Activated CD8-positive, alpha-beta memory T cell treated with anti-CD3 and anti-CD28 coated beads for 1 hour (primary cell): ENCODE results near the gene C10orf62.
"Not testable (repeated sequence)": the region's sequence is repeated elsewhere in the genome, so short reads cannot be mapped to it uniquely, and the experiment has no call there.

Source experiments
- DNase-seq, 2 donors: peaks; one replicate each; pipeline ENCODE4 v3.0.0-alpha.2; 2020; ENCODE audit warnings: low read depth in 1 of 2; ENCODE audit errors: extremely low read depth in 1 of 2

C10orf62 gene

DNA sequence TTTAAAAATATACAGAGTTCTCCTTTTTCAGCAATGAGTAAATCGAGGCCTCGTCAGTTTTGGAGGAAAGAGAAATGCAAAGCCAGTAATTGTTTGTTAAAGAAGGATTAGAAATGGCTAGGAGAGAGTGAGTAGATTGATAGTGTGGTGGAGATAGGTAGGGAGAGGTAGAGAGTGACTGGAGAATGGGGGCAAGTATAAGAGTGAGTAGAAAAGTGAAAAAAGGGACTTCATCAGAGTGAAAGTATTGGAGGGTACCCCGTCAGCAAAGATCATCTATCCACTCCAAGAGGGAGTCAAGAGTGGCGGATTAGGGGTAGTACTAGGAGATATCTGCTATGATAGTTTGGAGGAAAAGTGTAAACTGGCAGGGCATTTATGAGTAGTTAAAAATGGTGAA is 26.2 kb upstream of the C10orf62 start:
- DNase-seq, result no peak

DNA sequence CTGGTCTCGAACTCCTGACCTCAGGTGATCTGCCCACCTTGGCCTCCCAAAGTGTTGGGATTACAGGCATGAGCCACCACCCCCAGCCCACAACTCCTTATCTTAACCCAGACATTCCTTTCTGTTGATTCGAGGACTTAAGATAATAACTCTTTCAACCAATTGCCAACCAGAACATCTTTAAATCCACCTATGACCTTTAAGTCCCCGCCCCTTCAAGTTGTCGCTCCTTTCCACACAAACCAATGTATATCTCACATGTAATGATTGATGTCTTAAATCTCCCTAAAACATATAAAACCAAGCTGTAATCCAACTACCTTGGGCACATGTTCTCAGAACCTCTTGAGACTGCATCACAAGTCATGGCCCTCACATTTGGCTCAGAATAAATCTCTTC is 24.7 kb upstream of the C10orf62 start:
- no peak for DNase-seq

DNA sequence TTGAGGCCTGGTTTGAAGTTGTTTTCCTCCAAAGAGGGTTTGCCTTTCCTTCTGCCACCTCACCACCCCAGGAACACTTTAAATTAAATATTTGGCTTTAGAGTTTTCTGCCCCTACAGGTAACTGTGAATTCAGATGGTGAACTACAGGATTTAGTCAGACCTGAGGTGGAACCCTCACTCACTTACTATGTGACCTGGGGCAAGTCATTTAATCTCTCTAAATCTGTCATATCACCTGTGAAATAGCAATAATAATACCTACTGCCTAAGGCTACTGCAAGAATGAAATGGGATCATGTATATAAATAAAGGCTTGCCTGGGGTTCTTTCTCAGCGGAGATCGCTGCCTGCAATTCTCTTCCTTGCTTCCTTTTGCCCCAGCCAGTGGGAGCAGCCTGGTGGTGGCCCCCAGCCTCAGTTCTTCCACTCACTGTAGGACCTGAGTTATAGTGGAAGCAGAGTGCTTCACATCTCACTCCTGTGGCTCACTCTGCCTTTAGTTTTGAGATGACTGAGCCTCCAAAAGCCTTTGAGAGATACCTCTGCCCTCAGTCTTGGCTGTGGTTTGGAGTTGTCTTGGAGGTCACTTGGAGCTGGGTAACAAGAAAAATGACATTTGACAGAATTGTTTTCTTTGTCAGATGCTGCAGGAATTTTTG is 23.1 kb upstream of the C10orf62 start:
- DNase-seq, result no peak

DNA sequence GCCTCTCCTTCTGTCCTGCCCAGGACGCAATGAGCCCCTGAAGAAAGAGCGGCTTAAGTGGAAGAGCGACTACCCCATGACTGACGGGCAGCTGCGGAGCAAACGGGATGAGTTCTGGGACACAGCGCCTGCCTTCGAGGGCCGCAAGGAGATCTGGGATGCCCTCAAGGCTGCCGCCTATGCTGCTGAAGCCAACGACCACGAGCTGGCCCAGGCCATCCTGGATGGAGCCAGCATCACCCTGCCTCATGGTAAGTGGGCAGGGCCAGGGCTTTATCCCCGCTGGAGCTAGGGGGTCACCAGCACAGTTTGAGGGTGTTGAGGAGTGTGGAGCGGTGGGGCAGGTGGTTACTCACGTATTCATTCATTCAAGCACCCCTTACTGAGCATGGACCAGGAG is 21.6 kb upstream of the C10orf62 start:
- no peak for DNase-seq

DNA sequence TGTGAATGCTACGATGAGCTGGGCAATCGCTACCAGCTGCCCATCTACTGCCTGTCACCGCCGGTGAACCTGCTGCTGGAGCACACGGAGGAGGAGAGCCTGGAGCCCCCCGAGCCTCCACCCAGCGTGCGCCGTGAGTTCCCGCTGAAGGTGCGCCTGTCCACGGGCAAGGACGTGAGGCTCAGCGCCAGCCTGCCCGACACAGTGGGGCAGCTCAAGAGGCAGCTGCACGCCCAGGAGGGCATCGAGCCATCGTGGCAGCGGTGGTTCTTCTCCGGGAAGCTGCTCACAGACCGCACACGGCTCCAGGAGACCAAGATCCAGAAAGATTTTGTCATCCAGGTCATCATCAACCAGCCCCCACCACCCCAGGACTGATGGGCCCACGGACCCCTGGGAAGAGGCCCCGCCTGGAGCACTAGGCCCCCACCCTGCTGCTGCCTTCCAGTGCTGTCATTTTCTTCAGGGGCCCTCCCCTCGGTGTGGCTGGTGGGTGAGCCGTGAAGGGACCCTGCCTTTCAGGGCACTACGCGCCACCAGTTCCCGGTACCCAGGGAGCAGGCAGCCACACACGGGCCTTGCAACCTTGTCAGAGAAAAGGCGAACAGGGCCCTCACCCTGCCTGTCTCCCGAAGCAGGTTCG is 19.3 kb upstream of the C10orf62 start:
- DNase-seq, result no peak

DNA sequence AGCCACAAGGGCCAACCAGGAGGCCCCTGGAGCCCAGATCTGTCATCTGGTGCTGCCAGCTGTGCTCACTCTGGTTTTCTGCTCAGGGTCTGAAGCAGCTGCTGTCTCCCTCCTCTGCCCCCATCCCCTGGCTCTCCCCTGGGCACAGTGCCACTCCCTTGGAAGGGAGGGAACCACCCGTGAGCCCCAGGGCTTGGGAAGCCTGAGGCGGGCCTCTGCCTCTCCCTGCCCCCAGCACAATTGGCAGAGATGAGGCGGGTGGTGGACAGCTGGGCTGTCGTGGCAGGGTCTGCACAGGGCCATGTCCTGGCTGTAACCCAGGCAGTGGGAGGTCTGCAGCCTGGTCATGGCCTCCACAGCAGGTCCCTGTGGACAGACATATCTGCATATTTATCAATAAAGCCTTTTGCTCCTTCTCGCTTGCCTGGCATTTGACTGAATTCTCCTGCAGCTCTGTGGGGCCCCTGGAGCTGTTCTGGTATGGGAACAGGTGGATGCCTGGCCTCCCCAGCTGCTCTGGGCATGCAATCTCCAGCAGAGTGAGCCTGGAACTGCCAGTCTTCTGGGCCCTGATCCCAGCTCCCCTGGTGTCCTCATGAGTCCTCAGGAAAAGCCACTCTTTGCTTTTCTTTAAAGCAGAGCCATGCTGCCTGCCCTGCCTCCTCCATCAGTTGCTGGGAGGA is 18.6 kb upstream of the C10orf62 start:
- DNase-seq, result no peak

DNA sequence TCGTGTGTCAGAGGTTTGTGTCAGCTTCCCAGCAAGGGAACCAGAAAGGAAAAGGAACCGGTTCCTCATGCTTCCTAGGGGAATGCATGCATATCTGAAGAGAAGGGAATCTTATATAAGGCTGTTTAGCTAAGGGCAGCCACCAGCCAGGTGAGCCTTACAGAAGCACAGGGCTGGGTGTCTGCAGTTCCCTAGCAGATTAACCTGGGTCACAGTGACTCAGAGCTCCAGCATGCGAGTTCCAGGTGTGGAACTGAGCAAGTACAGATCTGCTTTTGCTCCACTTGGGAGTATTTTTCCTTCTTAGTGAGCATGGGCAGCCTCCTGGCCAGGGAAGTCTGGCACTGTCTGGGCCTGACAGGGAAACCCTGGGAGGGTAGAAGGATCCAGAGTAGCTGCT is 17.9 kb upstream of the C10orf62 start:
- DNase-seq, result no peak

DNA sequence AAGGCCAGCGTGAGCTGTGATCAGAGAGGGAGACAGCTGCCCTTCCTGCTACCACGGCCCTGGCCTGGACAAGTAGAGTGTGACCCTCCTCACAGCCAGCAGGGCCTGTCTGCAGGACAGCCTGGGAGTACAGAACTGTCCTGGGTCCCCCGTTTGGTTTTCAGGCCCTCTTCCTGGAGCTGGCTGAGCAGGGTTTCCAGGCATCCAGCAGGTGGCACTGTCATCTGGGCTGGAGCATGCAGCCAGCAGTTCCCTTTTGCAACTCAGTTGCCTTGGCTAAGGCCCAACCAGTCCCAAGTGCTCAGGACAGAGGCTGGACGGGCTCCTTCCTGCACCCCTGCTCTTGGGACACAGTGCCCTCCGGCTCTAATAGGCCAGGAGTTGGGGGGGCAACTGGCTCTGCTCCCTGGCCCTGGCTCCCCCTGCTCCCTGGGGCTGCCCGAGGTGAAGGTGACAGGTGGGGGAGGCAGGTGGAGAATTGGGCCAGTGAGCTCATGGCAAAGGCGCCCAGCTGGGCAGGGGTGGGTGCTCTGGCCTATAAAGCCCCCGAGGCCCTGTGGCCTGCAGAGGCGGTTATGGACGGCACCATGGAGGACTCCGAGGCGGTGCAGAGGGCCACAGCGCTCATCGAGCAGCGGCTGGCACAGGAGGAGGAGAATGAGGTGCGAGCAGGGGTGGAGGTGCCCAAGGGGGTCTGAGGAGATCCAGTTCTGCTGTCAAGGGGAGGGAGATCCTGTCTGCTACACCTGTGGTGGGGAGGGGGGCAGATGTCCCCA is 17.1 kb upstream of the C10orf62 start, which contains the start of gene ANKRD2:
ANKRD2 (plus strand) TSS at position 566 of the 776 bp plus-strand sequence; CDS start at position 576, 10 bp downstream.
- DNase-seq, result peak in 1 of 2 donors; percentile 28

DNA sequence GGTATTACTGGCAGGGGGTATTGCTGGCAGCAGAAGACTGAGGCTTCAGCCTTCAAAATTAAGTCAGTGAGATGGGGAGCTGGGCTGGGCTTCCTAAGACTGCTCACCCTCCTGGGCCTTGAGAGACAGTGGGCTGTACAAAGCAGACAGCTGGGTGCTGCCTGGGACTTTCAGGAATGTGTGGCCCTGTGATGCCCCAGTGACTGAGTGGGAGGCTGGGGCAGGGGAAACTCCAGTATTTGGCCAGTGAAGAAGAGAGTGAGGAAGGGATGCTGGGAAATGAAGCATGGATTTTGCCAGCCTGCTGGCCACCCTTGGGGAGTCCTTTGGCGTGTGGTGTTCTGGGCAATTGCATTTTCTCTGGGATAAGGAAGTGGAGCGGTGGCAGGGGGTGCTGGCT is 16.5 kb upstream of the C10orf62 start:
- DNase-seq, result no peak

DNA sequence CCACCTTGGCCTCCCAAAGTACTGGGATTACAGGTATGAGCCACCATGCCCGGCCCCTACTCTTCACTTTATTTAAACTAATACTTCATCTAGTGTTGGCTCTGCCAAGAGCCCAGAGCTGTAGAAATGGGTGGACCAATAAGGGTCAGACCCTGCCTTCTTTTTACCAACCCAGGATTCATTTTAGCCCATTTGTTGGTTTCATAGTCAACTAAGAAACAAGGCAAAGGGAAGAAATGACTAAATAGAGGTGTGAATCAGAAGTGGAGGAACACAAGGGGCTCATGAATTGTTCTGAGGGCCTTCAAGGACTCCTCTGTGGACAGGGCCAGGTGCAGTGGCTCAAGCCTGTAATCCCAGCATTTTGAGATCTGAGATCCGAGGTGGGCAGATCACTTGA is 15.8 kb upstream of the C10orf62 start:
- DNase-seq, result no peak

DNA sequence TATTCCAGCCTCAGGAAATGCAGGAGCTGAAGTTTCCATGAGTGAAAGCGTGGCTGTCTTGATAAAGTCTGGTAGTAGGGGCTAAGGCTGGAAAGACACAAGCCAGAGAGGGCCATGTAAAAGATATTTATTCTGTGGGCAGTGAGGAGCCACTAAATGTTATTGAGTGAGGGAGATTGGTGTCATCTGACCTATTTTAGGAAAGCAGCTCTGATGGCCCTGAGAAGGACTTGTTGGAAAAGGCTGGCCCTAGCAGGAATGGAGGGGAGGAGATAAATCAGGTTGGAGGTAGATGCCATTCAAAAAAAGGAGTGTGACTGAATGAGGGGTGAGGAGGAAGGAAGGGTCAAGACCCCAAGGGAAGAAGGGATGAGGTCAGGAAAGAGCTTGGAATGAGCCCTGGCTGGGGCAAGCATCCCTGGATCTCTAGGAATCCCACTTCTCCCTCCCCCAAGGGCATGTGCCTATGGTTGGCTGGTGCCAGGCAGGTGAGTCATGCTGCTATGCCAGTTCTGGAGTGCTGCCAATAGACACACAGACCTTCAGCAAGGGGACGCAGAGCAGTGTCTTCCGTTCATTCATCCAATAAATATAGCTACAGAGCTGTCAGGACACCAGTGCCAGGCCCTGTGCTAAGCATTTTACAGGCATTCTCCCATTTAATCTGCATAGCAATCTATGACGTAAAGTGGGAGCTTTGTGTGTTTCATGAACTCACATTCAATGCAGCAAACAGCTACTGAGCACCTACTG is 15.0 kb upstream of the C10orf62 start:
- DNase-seq, result no peak

DNA sequence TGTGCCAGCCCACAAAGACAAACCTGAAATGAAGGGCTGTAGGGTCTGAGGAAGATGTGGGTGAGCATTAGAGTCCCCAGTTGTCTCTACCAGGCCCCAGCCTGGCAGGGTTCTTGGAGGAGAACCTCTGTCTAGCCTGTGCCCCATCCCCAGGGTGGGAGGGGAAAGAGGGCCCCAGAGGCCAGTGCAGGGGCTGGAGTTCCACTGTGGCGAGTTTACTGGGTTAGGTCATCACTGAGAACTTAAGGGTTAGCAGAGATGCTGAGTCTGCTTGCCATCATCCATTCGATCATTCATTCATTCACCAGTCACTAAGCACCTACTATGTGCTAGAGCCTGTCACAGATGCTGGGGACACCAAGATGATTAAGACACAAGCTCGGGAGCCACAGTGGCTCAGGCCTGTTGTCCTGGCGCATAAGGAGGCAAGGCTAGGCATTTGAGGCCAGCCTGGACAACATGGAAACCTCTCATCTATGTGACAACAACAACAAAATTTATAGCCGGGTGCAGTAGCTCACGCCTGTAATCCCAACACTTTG is 14.3 kb upstream of the C10orf62 start:
- no peak for DNase-seq

DNA sequence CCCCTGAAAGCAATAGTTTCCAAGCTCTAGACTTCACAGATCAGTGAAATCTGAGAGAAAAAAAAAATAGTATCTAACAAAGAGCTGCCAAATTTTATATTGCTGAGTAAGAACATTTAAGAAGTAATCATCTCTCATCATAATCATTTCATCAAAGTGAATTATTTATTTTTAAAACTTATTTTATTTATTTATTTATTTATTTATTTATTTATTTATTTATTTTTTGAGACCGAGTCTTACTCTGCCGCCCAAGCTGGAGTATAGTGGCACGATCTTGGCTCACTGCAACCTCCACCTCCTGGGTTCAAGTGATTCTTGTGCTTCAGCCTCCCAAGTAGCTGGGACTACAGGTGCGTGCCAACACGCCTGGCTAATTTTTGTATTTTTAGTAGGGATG is 13.0 kb upstream of the C10orf62 start:
- not testable (repeated sequence) for DNase-seq

DNA sequence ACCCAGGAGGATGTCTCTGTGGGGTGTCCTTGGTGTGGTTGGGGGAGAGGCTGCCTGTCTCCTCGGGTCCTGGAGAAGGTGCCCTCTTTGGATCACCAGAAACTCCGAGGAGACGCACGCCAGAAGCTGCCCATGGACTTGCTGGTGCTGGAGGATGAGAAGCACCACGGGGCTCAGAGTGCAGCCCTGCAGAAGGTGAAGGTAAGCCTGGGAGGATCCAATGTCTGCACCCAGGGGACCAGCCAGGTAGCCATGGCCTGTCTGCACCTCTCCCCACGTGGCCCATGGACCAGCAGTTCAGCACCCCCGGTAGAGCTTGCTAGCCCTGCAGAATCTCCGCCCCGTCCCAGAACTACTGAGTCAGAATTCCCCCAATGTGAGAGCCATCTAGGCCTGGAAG is 11.8 kb upstream of the C10orf62 start:
- no peak for DNase-seq

DNA sequence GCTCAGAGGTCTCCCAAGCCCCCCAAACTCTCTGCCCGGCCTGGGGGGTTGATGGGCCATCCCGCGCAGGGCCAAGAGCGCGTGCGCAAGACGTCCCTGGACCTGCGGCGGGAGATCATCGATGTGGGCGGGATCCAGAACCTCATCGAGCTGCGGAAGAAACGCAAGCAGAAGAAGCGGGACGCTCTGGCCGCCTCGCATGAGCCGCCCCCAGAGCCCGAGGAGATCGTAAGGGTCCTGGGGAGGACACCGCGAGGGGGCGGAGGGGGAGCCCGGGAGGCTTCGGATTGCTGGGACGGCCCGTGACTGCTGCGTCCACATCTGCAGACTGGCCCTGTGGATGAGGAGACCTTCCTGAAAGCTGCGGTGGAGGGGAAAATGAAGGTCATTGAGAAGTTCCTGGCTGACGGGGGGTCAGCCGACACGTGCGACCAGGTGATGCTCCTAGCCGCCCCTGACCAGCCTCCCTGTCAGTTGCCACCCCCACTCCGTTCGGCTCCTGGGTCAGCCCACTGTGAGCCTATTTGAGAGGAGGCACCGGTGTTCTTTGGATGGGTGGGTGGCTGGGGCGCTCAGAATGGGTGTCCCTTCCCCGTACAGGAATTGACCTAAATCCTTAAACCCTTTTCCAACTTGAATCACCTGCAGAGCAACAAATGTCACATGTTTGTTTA is 11.2 kb upstream of the C10orf62 start:
- no peak for DNase-seq

DNA sequence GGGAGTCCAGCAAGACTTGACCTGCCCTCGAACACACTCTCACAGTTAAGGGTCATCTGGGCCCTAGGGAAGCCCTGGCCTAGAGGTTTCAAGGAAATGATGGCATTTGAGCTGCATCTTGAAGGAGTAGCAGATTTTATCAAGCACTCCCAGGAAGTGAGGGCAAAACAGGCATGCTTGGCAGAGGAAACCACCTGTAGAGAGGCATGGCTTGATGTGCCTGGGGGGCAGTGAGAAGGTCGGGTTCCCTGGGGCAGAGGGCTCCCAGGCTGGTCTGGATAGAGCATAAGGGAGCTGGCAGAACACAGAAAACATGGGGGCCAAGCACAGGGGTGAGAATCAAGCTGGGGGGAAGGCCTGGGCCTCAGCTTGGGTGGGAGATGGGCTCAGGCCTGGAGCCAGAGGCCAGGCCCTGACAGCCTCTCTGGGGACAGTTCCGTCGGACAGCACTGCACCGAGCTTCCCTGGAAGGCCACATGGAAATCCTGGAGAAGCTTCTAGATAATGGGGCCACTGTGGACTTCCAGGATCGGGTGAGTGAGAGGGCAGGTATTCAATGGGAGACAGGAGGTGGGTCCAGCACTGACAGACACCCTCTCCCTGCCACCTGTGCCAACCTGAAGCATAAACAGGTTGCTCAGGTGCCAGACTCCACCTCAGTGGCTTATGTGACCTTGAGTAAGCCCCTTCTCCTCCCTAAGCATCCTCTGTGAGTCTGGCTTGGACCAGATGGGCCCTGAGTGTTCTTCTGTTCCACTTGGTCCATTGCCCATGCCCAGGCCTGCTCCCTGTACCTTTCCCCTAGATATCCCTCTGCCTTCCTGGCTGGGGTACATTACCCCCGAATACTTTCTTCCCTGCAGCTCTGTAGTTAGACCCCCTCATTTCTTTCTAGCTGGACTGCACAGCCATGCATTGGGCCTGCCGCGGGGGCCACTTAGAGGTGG is 8.8 kb upstream of the C10orf62 start:
- no peak for DNase-seq

DNA sequence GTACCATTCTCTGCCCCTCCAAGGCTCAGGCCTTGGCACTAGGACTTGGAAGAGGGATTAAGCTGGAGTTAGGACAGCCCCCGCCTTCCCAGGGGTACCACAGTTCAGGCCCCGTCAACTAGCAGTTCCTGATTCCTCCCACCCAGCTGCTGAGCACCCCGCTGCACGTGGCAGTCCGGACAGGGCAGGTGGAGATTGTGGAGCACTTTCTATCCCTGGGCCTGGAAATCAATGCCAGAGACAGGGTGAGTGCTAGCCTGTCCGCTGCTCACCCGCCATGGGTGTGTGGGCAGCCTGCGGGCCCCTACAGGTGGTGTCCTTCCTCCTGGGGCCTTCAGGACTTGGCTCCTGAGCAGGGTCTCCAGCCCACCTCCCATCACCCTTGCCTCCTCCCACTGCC is 7.4 kb upstream of the C10orf62 start:
- no peak for DNase-seq

DNA sequence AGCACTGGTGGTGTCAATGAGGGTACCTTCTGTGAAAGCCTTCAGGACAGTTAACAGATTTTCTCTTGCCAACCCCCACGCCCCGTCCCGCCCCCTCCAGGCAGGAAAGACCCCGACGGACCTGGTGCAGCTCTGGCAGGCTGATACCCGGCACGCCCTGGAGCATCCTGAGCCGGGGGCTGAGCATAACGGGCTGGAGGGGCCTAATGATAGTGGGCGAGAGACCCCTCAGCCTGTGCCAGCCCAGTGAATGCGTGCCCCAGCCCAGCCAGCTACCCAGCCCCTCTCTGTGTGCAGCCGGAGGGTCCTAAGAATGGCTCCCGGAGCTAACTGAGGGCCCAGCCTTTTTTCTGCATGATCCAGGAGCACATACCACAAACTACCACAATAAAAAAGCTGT is 6.0 kb upstream of the C10orf62 start:
- DNase-seq, result no peak
